ENCODE data around the gene GAA. TPM values are rescaled to one million over a fixed set of nuclear protein-coding genes. Genes with fewer than 3 reads are reported as not detected.

GAA gene
- total and polyA plus RNA-seq, 2 donors (not counting 1 experiment from before 2014, with no cell fraction given), result 32.3 to 39.4 TPM

DNA sequence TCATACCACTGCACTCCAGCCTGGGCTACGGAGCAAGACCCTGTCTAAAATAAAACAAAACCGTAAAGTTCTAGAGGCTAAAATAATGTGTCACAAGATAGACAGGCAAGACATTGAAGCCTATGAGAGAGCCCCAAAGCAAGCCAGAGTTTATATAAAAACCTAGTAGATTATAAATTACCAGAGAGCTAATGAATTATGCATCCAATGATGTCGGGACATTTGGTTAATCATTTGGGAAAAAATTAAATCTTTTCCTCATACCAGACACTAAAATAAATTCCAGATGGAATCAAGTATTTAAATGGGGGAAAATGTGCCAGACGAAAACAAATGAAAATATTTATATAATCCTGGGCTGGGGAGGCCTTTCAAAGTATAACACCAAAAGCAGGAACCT, 40.7 kb upstream of the GAA start:
- Histone ChIP-seq H2AFZ (ENCODE audit: insufficient read depth, low read depth, low read length, poor library complexity, severe bottlenecking) (no peak overlapping the region), H3K9me3 (ENCODE audit: control extremely low read depth in 1 of 3, control insufficient read depth in 2 of 3, insufficient read depth in 1 of 3, low read length in 2 of 3) (no peaks in the 10 kb centered on the region), H3K27me3 (replicated peaks in 1 of 4; ENCODE audit: control extremely low read depth in 1 of 4, control insufficient read depth in 3 of 4, insufficient read depth in 4 of 4, low read length in 3 of 4) (no peaks in the 10 kb centered on the region), H3K4me2 (replicated peaks; ENCODE audit: low read depth, low read length, poor library complexity, severe bottlenecking) (no peak overlapping the region), H3K4me3 (ENCODE audit: control extremely low read depth in 1 of 5, extremely low read depth in 1 of 5, insufficient read depth in 1 of 5, low read depth in 2 of 5, low read length in 4 of 5) (no peak overlapping the region), H3K9ac (ENCODE audit: low read length) (no peak overlapping the region), H4K20me1 (ENCODE audit: control insufficient read depth, insufficient read depth, low read length, poor library complexity, severe bottlenecking) (no peaks in the 10 kb centered on the region), H3K36me3 (replicated peaks in 1 of 2; ENCODE audit: control extremely low read depth in 1 of 2, control insufficient read depth in 1 of 2, extremely low read depth in 1 of 2, insufficient read depth in 2 of 2, low read length in 1 of 2) (no peaks in the 10 kb centered on the region), H3K79me2 (ENCODE audit: control insufficient read depth, insufficient read depth, low read length) (no peaks in the 10 kb centered on the region), H3K4me1 (ENCODE audit: control insufficient read depth in 2 of 2, insufficient read depth in 2 of 2, low read length in 2 of 2) (no peaks in the 10 kb centered on the region), H3K27ac (ENCODE audit: low read length in 2 of 2) (no peak overlapping the region)
- Mint-ChIP-seq H3K27ac (no peak overlapping the region), H3K4me1 (no peaks in the 10 kb centered on the region), H3K9me3 (ENCODE audit: insufficient read depth) (no peaks in the 10 kb centered on the region), H3K4me3 (no peak overlapping the region), H3K27me3 (peaks cover 5% of the 10 kb centered on the region)
- ATAC-seq (ENCODE audit: low read depth), result no peak
- CTCF ChIA-PET, result no interaction called here
- TF ChIP-seq, protein P1, sequence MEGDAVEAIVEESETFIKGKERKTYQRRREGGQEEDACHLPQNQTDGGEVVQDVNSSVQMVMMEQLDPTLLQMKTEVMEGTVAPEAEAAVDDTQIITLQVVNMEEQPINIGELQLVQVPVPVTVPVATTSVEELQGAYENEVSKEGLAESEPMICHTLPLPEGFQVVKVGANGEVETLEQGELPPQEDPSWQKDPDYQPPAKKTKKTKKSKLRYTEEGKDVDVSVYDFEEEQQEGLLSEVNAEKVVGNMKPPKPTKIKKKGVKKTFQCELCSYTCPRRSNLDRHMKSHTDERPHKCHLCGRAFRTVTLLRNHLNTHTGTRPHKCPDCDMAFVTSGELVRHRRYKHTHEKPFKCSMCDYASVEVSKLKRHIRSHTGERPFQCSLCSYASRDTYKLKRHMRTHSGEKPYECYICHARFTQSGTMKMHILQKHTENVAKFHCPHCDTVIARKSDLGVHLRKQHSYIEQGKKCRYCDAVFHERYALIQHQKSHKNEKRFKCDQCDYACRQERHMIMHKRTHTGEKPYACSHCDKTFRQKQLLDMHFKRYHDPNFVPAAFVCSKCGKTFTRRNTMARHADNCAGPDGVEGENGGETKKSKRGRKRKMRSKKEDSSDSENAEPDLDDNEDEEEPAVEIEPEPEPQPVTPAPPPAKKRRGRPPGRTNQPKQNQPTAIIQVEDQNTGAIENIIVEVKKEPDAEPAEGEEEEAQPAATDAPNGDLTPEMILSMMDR (IDR thresholded peaks at IDR 0.05), result no peak
- TF ChIP-seq EZH2 (IDR thresholded peaks at IDR 0.05; ENCODE audit: borderline replicate concordance, insufficient read depth, low read depth, low read length, poor library complexity, severe bottlenecking), result no peak
- WGBS (ENCODE audit: insufficient coverage), result no CpG with 5 or more reads among the region's 4 CpGs
- POLR2A ChIA-PET, result no interaction called here
- intact Hi-C loops (cut with micrococcal nuclease), result no loop called here
- no peak for DNase-seq

DNA sequence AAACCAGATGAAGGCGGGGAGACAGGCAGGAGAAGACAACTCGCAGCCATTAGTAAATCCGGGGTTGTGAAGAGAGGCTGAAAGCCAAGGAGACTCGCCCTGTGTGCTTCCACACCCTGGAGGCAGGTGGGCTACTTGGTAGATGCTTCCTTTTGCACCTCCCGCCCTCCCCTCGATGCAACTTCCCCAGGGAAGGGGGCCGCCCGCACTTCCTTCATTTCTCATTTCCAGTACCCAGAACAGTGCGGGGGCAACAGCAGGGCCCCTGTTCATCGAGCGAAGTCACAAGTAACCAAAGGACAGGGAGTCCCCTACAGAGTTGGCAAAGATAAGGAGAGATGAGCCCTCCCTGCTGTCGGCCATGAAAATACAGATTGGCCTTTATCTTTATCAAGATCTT, 40.0 kb upstream of the GAA start:
- TF ChIP-seq EZH2 (IDR thresholded peaks at IDR 0.05; ENCODE audit: borderline replicate concordance, insufficient read depth, low read depth, low read length, poor library complexity, severe bottlenecking), result no peak
- TF ChIP-seq, protein P1 (IDR thresholded peaks at IDR 0.05), result no peak
- WGBS (ENCODE audit: insufficient coverage), result 89% methylated on average over 6 of the region's 12 CpGs
- Histone ChIP-seq H3K4me2 (replicated peaks; ENCODE audit: low read depth, low read length, poor library complexity, severe bottlenecking) (no peak overlapping the region), H4K20me1 (ENCODE audit: control insufficient read depth, insufficient read depth, low read length, poor library complexity, severe bottlenecking) (no peaks in the 10 kb centered on the region), H3K9ac (ENCODE audit: low read length) (no peak overlapping the region), H3K9me3 (ENCODE audit: control extremely low read depth in 1 of 3, control insufficient read depth in 2 of 3, insufficient read depth in 1 of 3, low read length in 2 of 3) (peaks cover 0 to 3% (median 0%) of the 10 kb centered on the region in 3 donors), H3K36me3 (replicated peaks in 1 of 2; ENCODE audit: control extremely low read depth in 1 of 2, control insufficient read depth in 1 of 2, extremely low read depth in 1 of 2, insufficient read depth in 2 of 2, low read length in 1 of 2) (no peaks in the 10 kb centered on the region), H3K27me3 (replicated peaks in 1 of 4; ENCODE audit: control extremely low read depth in 1 of 4, control insufficient read depth in 3 of 4, insufficient read depth in 4 of 4, low read length in 3 of 4) (no peaks in the 10 kb centered on the region), H3K79me2 (ENCODE audit: control insufficient read depth, insufficient read depth, low read length) (no peaks in the 10 kb centered on the region), H3K27ac (ENCODE audit: low read length in 2 of 2) (no peak overlapping the region), H3K4me1 (ENCODE audit: control insufficient read depth in 2 of 2, insufficient read depth in 2 of 2, low read length in 2 of 2) (no peaks in the 10 kb centered on the region), H3K4me3 (ENCODE audit: control extremely low read depth in 1 of 5, extremely low read depth in 1 of 5, insufficient read depth in 1 of 5, low read depth in 2 of 5, low read length in 4 of 5) (no peak overlapping the region), H2AFZ (ENCODE audit: insufficient read depth, low read depth, low read length, poor library complexity, severe bottlenecking) (no peak overlapping the region)
- Mint-ChIP-seq H3K27me3 (peaks cover 5% of the 10 kb centered on the region), H3K4me1 (no peaks in the 10 kb centered on the region), H3K4me3 (no peak overlapping the region), H3K27ac (no peak overlapping the region), H3K9me3 (ENCODE audit: insufficient read depth) (no peaks in the 10 kb centered on the region)
- DNase-seq, result no peak
- CTCF ChIA-PET, result no interaction called here
- intact Hi-C loops (cut with micrococcal nuclease), result no loop called here
- POLR2A ChIA-PET, result no interaction called here
- ATAC-seq (ENCODE audit: low read depth), result no peak

Data from B cell (primary cell).